ENCODE data around the gene ZNF770. TPM values are rescaled to one million over a fixed set of nuclear protein-coding genes. Genes with fewer than 3 reads are reported as not detected.
"Not testable (repeated sequence)": the region's sequence is repeated elsewhere in the genome, so short reads cannot be mapped to it uniquely, and the experiment has no call there.

The ZNF770 gene
- total RNA-seq, 1 donor from 2014 or later, result 40.7 TPM

- DNase-seq (ENCODE audit: low spot score), result no peak
- Mint-ChIP-seq H3K27ac (no peak overlapping the region), H3K27me3 (ENCODE audit: low read depth) (peaks cover 7% of the 10 kb centered on the region), H3K4me3 (ENCODE audit: low read depth) (no peak overlapping the region), H3K9me3 (no peaks in the 10 kb centered on the region), H3K4me1 (ENCODE audit: low read depth) (peaks cover 33% of the 10 kb centered on the region), H3K36me3 (ENCODE audit: low read depth) (no peaks in the 10 kb centered on the region)
- intact Hi-C loops (cut with micrococcal nuclease), result loop anchor here (5.0 to 10.0 kb wide), 4 partner anchors 550 to 960 kb away; partner anchors contain the start of genes AVEN and DPH6
These were observed 6.8 kb upstream of the ZNF770 start for GRCh38 chr15:34994925-34995324.

- H3K4me3 Mint-ChIP-seq (ENCODE audit: low read depth), result peak overlapping the region; percentile 51
- peak overlapping the region; percentile 88 for H3K27ac Mint-ChIP-seq
- no peaks in the 10 kb centered on the region for H3K36me3 Mint-ChIP-seq (ENCODE audit: low read depth)
- H3K27me3 Mint-ChIP-seq (ENCODE audit: low read depth), result peaks cover 7% of the 10 kb centered on the region
- peaks cover 39% of the 10 kb centered on the region for H3K4me1 Mint-ChIP-seq (ENCODE audit: low read depth)
- DNase-seq (ENCODE audit: low spot score), result peak; percentile 37
- no peaks in the 10 kb centered on the region for H3K9me3 Mint-ChIP-seq
- intact Hi-C loops (cut with micrococcal nuclease), result loop anchor here (5.0 to 10.0 kb wide), 4 partner anchors 551 to 959 kb away; partner anchors contain the start of genes AVEN and DPH6
These were observed 5.8 kb upstream of the ZNF770 start for GRCh38 chr15:34993877-34994276.

GRCh38 chr15:34993412-34993811 lies 5.3 kb upstream of the ZNF770 start:
- Mint-ChIP-seq H3K4me1 (ENCODE audit: low read depth) (peaks cover 39% of the 10 kb centered on the region), H3K4me3 (ENCODE audit: low read depth) (peak overlapping the region; percentile 51), H3K9me3 (no peaks in the 10 kb centered on the region), H3K27me3 (ENCODE audit: low read depth) (peaks cover 7% of the 10 kb centered on the region), H3K36me3 (ENCODE audit: low read depth) (no peaks in the 10 kb centered on the region), H3K27ac (peak overlapping the region; percentile 88)
- intact Hi-C loops (cut with micrococcal nuclease), result loop anchor here (5.0 to 10.0 kb wide), 4 partner anchors 551 to 959 kb away; partner anchors contain the start of genes AVEN and DPH6
- peak; percentile 16 for DNase-seq (ENCODE audit: low spot score)

GRCh38 chr15:34987609-34988026 lies 469 bp downstream of the ZNF770 start:
- H3K36me3 Mint-ChIP-seq (ENCODE audit: low read depth), result peaks cover 36% of the 10 kb centered on the region
- no peaks in the 10 kb centered on the region for H3K27me3 Mint-ChIP-seq (ENCODE audit: low read depth)
- intact Hi-C loops (cut with micrococcal nuclease), result loop anchor here (1.0 kb wide), 1 partner anchor 18 kb away; the partner anchor contains the start of gene AQR
- H3K4me1 Mint-ChIP-seq (ENCODE audit: low read depth), result peaks cover 29% of the 10 kb centered on the region
- peak overlapping the region; percentile 94 for H3K4me3 Mint-ChIP-seq (ENCODE audit: low read depth)
- no peaks in the 10 kb centered on the region for H3K9me3 Mint-ChIP-seq
- peak overlapping the region; percentile 98 for H3K27ac Mint-ChIP-seq
- no peak for DNase-seq (ENCODE audit: low spot score)

GRCh38 chr15:34986771-34987480 lies 1.2 kb downstream of the ZNF770 start:
- Mint-ChIP-seq H3K27me3 (ENCODE audit: low read depth) (no peaks in the 10 kb centered on the region), H3K27ac (peak overlapping the region; percentile 98), H3K4me1 (ENCODE audit: low read depth) (peaks cover 30% of the 10 kb centered on the region), H3K4me3 (ENCODE audit: low read depth) (peak overlapping the region; percentile 94), H3K36me3 (ENCODE audit: low read depth) (peaks cover 43% of the 10 kb centered on the region), H3K9me3 (no peaks in the 10 kb centered on the region)
- no peak for DNase-seq (ENCODE audit: low spot score)
- intact Hi-C loops (cut with micrococcal nuclease), result no loop called here

- Mint-ChIP-seq H3K9me3 (no peaks in the 10 kb centered on the region), H3K27me3 (ENCODE audit: low read depth) (no peaks in the 10 kb centered on the region), H3K4me3 (ENCODE audit: low read depth) (peak overlapping the region; percentile 94), H3K4me1 (ENCODE audit: low read depth) (peaks cover 31% of the 10 kb centered on the region), H3K27ac (peak overlapping the region; percentile 70), H3K36me3 (ENCODE audit: low read depth) (peaks cover 49% of the 10 kb centered on the region)
- no peak for DNase-seq (ENCODE audit: low spot score)
- intact Hi-C loops (cut with micrococcal nuclease), result no loop called here
These were observed 1.8 kb downstream of the ZNF770 start for GRCh38 chr15:34986326-34986725.

- H3K36me3 Mint-ChIP-seq (ENCODE audit: low read depth), result peaks cover 56% of the 10 kb centered on the region
- peak overlapping the region; percentile 17 for H3K4me3 Mint-ChIP-seq (ENCODE audit: low read depth)
- no peaks in the 10 kb centered on the region for H3K27me3 Mint-ChIP-seq (ENCODE audit: low read depth)
- peaks cover 33% of the 10 kb centered on the region for H3K4me1 Mint-ChIP-seq (ENCODE audit: low read depth)
- no peak for DNase-seq (ENCODE audit: low spot score)
- intact Hi-C loops (cut with micrococcal nuclease), result no loop called here
- no peaks in the 10 kb centered on the region for H3K9me3 Mint-ChIP-seq
- no peak overlapping the region for H3K27ac Mint-ChIP-seq
These were observed 3.0 kb downstream of the ZNF770 start for GRCh38 chr15:34984889-34985630.

GRCh38 chr15:34976743-34977142 lies 11.3 kb downstream of the ZNF770 start:
- peaks cover 9% of the 10 kb centered on the region for H3K4me1 Mint-ChIP-seq (ENCODE audit: low read depth)

GRCh38 chr15:34976073-34976472 lies 12.0 kb downstream of the ZNF770 start:
- no peak overlapping the region for H3K27ac Mint-ChIP-seq
- H3K9me3 Mint-ChIP-seq, result no peaks in the 10 kb centered on the region
- peaks cover 4% of the 10 kb centered on the region for H3K4me1 Mint-ChIP-seq (ENCODE audit: low read depth)
- no peak for DNase-seq (ENCODE audit: low spot score)
- peaks cover 18% of the 10 kb centered on the region for H3K36me3 Mint-ChIP-seq (ENCODE audit: low read depth)
- no peak overlapping the region for H3K4me3 Mint-ChIP-seq (ENCODE audit: low read depth)
- no peaks in the 10 kb centered on the region for H3K27me3 Mint-ChIP-seq (ENCODE audit: low read depth)
- intact Hi-C loops (cut with micrococcal nuclease), result no loop called here

More at GRCh38 chr15:34976743-34977142, 11.3 kb downstream of the ZNF770 start:
- Mint-ChIP-seq H3K36me3 (ENCODE audit: low read depth) (peaks cover 25% of the 10 kb centered on the region), H3K9me3 (no peaks in the 10 kb centered on the region), H3K4me3 (ENCODE audit: low read depth) (no peak overlapping the region), H3K27me3 (ENCODE audit: low read depth) (no peaks in the 10 kb centered on the region), H3K27ac (no peak overlapping the region)
- DNase-seq (ENCODE audit: low spot score), result no peak
- intact Hi-C loops (cut with micrococcal nuclease), result no loop called here

- H3K27ac Mint-ChIP-seq, result no peak overlapping the region
- no peaks in the 10 kb centered on the region for H3K27me3 Mint-ChIP-seq (ENCODE audit: low read depth)
- intact Hi-C loops (cut with micrococcal nuclease), result no loop called here
- H3K9me3 Mint-ChIP-seq, result no peaks in the 10 kb centered on the region
- no peak for DNase-seq (ENCODE audit: low spot score)
- H3K36me3 Mint-ChIP-seq (ENCODE audit: low read depth), result peaks cover 16% of the 10 kb centered on the region
- no peak overlapping the region for H3K4me3 Mint-ChIP-seq (ENCODE audit: low read depth)
- H3K4me1 Mint-ChIP-seq (ENCODE audit: low read depth), result peaks cover 3% of the 10 kb centered on the region
These were observed 14.6 kb downstream of the ZNF770 start for GRCh38 chr15:34973512-34973911.

- H3K27me3 Mint-ChIP-seq (ENCODE audit: low read depth); intact Hi-C loops (cut with micrococcal nuclease); DNase-seq (ENCODE audit: low spot score); H3K9me3 Mint-ChIP-seq: not testable (repeated sequence)
- peak overlapping the region; percentile 87 for H3K27ac Mint-ChIP-seq
- H3K36me3 Mint-ChIP-seq (ENCODE audit: low read depth), result peaks cover 19% of the 10 kb centered on the region
- H3K4me3 Mint-ChIP-seq (ENCODE audit: low read depth), result peak overlapping the region; percentile 95
- H3K4me1 Mint-ChIP-seq (ENCODE audit: low read depth), result peaks cover 23% of the 10 kb centered on the region
These were observed 17.9 kb downstream of the ZNF770 start for GRCh38 chr15:34970098-34970643.

- Mint-ChIP-seq H3K36me3 (ENCODE audit: low read depth) (peaks cover 21% of the 10 kb centered on the region), H3K4me3 (ENCODE audit: low read depth) (peak within 1 kb of the TSS; percentile 95), H3K27me3 (ENCODE audit: low read depth) (no peaks in the 10 kb centered on the region), H3K4me1 (ENCODE audit: low read depth) (peaks cover 24% of the 10 kb centered on the region), H3K9me3 (no peaks in the 10 kb centered on the region), H3K27ac (peak within 1 kb of the TSS; percentile 87)
- intact Hi-C loops (cut with micrococcal nuclease), result loop anchor here (1.0 to 10.0 kb wide), 3 partner anchors 19 to 1757 kb away; partner anchors contain the start of genes EMC4 and ZNF770
- peak; percentile 86 for DNase-seq (ENCODE audit: low spot score)
These were observed 18.6 kb downstream of the ZNF770 start, which contains the start of gene AQR for GRCh38 chr15:34969340-34970097. AQR (minus strand) TSS chr15:34969742; CDS start chr15:34969613, 129 bp downstream.

All from activated T-helper 2 cell treated with anti-CD3 and anti-CD28 coated beads, Interferon-gamma antibody, Interleukin-2, Interleukin-4, amounts not matched to agents 10 μg/mL and 5 μg/mL and 100 μg/mL, durations not matched to agents 14 hours and 24 hours and 36 hours (primary cell).